ENCODE data around the gene VPS18. TPM values are rescaled to one million over a fixed set of nuclear protein-coding genes. Genes with fewer than 3 reads are reported as not detected.

Gene VPS18
- total RNA-seq, 1 experiment from 2014 or later, result 16.9 TPM

DNA sequence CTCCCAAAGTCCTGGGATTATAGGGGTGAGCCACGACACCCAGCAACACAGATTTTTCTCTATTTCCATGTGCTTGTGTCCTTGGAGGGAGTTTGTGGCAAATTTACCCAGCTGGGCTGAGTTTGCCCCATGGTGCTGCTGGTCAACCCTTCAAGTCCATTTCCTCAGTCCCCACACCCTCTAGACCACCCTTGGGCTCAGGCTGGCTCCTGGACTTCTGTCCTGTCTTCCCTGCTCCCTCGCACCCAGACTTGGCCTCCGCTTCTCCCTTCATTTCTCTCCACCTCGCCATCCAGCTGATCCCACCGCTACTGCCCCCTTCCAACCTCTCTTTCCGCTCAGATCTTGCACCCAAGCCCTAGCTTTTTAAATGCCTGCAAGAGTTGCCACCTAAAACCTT lies 12.9 kb upstream of the VPS18 start:
- no peaks in the 10 kb centered on the region for H3K9me3 ChIP-seq (ENCODE audit: control insufficient read depth in 1 of 2, insufficient read depth in 1 of 2, low read depth in 1 of 2, low read length in 2 of 2)
- POLR2A ChIA-PET, result interaction anchor here (1.2 kb wide), 1 partner anchor 8 kb away, joined by 4 read pairs; no protein-coding TSS in a partner anchor
- peaks cover 19 to 22% of the 10 kb centered on the region in 2 experiments for H3K4me1 ChIP-seq (ENCODE audit: control insufficient read depth in 1 of 2, insufficient read depth in 2 of 2, low read length in 2 of 2)
- CTCF ChIA-PET, result interaction anchor here (1.2 to 1.4 kb wide), 5 partner anchors 10 to 24 kb away, joined by 3 to 6 read pairs (median 4); no protein-coding TSS in a partner anchor
- no peak overlapping the region for H3K9ac ChIP-seq (ENCODE audit: low read length)
- RAD21 ChIA-PET (ENCODE audit: low non-redundant PET in 1 of 2, low total read pairs in 2 of 2, uncharacterized antibody in 2 of 2, unreplicated experiment in 2 of 2), result no interaction called here
- no peaks in the 10 kb centered on the region for H3K79me2 ChIP-seq (ENCODE audit: insufficient read depth, low read length)
- no peak for TF ChIP-seq EZH2 (IDR thresholded peaks at IDR 0.05)
- TF ChIP-seq, protein P1, sequence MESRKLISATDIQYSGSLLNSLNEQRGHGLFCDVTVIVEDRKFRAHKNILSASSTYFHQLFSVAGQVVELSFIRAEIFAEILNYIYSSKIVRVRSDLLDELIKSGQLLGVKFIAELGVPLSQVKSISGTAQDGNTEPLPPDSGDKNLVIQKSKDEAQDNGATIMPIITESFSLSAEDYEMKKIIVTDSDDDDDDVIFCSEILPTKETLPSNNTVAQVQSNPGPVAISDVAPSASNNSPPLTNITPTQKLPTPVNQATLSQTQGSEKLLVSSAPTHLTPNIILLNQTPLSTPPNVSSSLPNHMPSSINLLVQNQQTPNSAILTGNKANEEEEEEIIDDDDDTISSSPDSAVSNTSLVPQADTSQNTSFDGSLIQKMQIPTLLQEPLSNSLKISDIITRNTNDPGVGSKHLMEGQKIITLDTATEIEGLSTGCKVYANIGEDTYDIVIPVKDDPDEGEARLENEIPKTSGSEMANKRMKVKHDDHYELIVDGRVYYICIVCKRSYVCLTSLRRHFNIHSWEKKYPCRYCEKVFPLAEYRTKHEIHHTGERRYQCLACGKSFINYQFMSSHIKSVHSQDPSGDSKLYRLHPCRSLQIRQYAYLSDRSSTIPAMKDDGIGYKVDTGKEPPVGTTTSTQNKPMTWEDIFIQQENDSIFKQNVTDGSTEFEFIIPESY (IDR thresholded peaks at IDR 0.05; ENCODE audit: extremely low read depth, insufficient replicate concordance, low read length), result no peak
- TF ChIP-seq, protein P2, sequence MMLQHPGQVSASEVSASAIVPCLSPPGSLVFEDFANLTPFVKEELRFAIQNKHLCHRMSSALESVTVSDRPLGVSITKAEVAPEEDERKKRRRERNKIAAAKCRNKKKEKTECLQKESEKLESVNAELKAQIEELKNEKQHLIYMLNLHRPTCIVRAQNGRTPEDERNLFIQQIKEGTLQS (IDR thresholded peaks at IDR 0.05), result no peak
- no peak overlapping the region for H2AFZ ChIP-seq (ENCODE audit: low read depth, low read length, poor library complexity, severe bottlenecking)
- H3K4me2 ChIP-seq (ENCODE audit: low read length), result no peak overlapping the region
- no peak overlapping the region for H3K27ac ChIP-seq (ENCODE audit: low read depth, low read length)
- no peak overlapping the region for H3K4me3 ChIP-seq (replicated peaks in 1 of 2; ENCODE audit: low read depth in 1 of 2, low read length in 2 of 2)
- intact Hi-C loops (cut with micrococcal nuclease), result no loop called here
- BruUV-seq (replicated peaks), result no TSS peak
- no peaks in the 10 kb centered on the region for H3K36me3 ChIP-seq (ENCODE audit: control insufficient read depth in 1 of 2, insufficient read depth in 2 of 2, low read length in 2 of 2)
- H3K27me3 ChIP-seq (ENCODE audit: insufficient read depth, low read length), result no peaks in the 10 kb centered on the region
- DNase-seq (ENCODE audit: low read depth, low spot score) (no peak), ATAC-seq (no peak)
- no peaks in the 10 kb centered on the region for H4K20me1 ChIP-seq (ENCODE audit: insufficient read depth)
- no peaks in the 10 kb centered on the region for H3K9me2 ChIP-seq (ENCODE audit: insufficient read depth)

DNA sequence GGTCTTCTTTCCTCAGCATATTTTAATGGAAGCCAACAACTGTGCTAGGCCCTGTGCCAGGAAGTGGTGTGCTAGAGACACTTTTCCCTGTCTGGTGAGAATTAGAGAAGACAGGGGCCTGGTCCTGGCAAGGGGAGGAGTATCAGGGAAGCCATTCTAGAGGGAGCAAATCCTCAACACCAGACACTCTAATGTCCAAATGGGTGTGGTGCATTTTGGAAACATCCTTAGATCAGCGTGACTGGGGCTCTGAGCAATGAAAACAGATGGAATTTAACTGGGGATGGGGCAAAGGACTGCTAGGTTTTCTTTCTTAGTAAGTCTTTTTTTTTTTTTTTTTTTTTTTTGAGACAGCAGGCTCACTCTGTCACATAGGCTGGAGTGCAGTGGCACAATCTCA lies 7.7 kb upstream of the VPS18 start:
- CTCF ChIA-PET, result interaction anchor here (1.9 to 2.6 kb wide), 2 partner anchors 13 to 28 kb away, joined by 8 to 16 read pairs; partner anchors contain the start of gene RHOV
- POLR2A ChIA-PET, result no interaction called here
- no peak for ATAC-seq
- TF ChIP-seq TCF7L2 (IDR thresholded peaks at IDR 0.05; ENCODE audit: borderline replicate concordance, extremely low read depth, insufficient read depth, insufficient read length) (no peak), ZNF274 (IDR thresholded peaks at IDR 0.05; ENCODE audit: low read depth, low read length) (no peak), ELF1 (IDR thresholded peaks at IDR 0.05; ENCODE audit: borderline replicate concordance, low read depth) (no peak), ZFX (IDR thresholded peaks at IDR 0.05) (no peak), SIN3A (IDR thresholded peaks at IDR 0.05; ENCODE audit: low read depth) (no peak), EZH2phosphoT487 (IDR thresholded peaks at IDR 0.05; ENCODE audit: borderline replicate concordance) (no peak)
- TF ChIP-seq, protein P3, sequence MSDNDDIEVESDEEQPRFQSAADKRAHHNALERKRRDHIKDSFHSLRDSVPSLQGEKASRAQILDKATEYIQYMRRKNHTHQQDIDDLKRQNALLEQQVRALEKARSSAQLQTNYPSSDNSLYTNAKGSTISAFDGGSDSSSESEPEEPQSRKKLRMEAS (IDR thresholded peaks at IDR 0.05), result no peak
- TF ChIP-seq, protein P4, sequence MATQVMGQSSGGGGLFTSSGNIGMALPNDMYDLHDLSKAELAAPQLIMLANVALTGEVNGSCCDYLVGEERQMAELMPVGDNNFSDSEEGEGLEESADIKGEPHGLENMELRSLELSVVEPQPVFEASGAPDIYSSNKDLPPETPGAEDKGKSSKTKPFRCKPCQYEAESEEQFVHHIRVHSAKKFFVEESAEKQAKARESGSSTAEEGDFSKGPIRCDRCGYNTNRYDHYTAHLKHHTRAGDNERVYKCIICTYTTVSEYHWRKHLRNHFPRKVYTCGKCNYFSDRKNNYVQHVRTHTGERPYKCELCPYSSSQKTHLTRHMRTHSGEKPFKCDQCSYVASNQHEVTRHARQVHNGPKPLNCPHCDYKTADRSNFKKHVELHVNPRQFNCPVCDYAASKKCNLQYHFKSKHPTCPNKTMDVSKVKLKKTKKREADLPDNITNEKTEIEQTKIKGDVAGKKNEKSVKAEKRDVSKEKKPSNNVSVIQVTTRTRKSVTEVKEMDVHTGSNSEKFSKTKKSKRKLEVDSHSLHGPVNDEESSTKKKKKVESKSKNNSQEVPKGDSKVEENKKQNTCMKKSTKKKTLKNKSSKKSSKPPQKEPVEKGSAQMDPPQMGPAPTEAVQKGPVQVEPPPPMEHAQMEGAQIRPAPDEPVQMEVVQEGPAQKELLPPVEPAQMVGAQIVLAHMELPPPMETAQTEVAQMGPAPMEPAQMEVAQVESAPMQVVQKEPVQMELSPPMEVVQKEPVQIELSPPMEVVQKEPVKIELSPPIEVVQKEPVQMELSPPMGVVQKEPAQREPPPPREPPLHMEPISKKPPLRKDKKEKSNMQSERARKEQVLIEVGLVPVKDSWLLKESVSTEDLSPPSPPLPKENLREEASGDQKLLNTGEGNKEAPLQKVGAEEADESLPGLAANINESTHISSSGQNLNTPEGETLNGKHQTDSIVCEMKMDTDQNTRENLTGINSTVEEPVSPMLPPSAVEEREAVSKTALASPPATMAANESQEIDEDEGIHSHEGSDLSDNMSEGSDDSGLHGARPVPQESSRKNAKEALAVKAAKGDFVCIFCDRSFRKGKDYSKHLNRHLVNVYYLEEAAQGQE (IDR thresholded peaks at IDR 0.05; ENCODE audit: low read depth), result no peak

More for the DNA sequence above, 7.7 kb upstream of the VPS18 start:
- Histone ChIP-seq H3K9ac (ENCODE audit: low read length) (no peak overlapping the region), H4K20me1 (ENCODE audit: insufficient read depth) (no peaks in the 10 kb centered on the region), H3K9me3 (ENCODE audit: control insufficient read depth in 1 of 2, insufficient read depth in 1 of 2, low read depth in 1 of 2, low read length in 2 of 2) (no peaks in the 10 kb centered on the region), H3K36me3 (ENCODE audit: control insufficient read depth in 1 of 2, insufficient read depth in 2 of 2, low read length in 2 of 2) (no peaks in the 10 kb centered on the region), H3K9me2 (ENCODE audit: insufficient read depth) (no peaks in the 10 kb centered on the region), H3K4me3 (replicated peaks in 1 of 2; ENCODE audit: low read depth in 1 of 2, low read length in 2 of 2) (no peak overlapping the region), H3K27ac (ENCODE audit: low read depth, low read length) (no peak overlapping the region), H3K79me2 (ENCODE audit: insufficient read depth, low read length) (no peaks in the 10 kb centered on the region), H3K4me2 (ENCODE audit: low read length) (no peak overlapping the region), H3K27me3 (ENCODE audit: insufficient read depth, low read length) (no peaks in the 10 kb centered on the region), H3K4me1 (ENCODE audit: control insufficient read depth in 1 of 2, insufficient read depth in 2 of 2, low read length in 2 of 2) (peaks cover 0 to 2% of the 10 kb centered on the region in 2 experiments; a peak in 1 of 4 replicates), H2AFZ (ENCODE audit: low read depth, low read length, poor library complexity, severe bottlenecking) (no peak overlapping the region)
- RAD21 ChIA-PET (ENCODE audit: low non-redundant PET in 1 of 2, low total read pairs in 2 of 2, uncharacterized antibody in 2 of 2, unreplicated experiment in 2 of 2), result no interaction called here
- BruUV-seq (replicated peaks), result no TSS peak
- intact Hi-C loops (cut with micrococcal nuclease), result no loop called here
- no peak for DNase-seq (ENCODE audit: low read depth, low spot score)

All from HCT116 (cell line).